ENCODE results near the gene KIF1C.

Gene KIF1C

DNA sequence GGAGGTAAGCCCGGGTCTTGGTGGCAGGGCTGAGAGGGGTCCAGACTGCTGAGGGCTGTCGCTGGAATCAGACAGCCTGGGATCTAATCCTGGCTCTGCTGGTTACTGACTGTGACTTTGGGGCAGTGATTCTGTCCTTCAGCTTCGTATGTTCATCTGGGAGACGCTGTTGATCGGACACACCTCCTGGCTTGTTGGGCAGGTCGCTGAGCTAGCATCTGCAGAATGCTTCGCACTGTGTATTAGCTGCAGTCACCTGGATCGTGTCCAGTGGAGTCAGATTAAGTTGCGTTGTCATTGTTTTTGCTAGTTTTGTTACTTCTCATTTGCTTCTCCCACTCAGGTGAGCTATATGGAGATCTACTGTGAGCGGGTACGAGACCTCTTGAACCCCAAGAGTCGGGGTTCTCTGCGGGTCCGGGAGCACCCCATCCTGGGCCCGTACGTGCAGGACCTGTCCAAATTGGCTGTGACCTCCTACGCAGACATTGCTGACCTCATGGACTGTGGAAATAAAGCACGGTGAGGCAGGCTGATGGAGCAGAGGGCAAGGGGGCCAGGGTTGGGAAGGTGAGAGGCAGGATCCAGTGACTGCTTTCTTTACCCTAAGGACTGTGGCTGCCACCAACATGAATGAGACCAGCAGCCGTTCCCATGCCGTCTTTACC lies 4.5 kb downstream of the KIF1C start:
- DNase-seq (ENCODE audit: low read depth): no peak
- TF ChIP-seq, protein P1, sequence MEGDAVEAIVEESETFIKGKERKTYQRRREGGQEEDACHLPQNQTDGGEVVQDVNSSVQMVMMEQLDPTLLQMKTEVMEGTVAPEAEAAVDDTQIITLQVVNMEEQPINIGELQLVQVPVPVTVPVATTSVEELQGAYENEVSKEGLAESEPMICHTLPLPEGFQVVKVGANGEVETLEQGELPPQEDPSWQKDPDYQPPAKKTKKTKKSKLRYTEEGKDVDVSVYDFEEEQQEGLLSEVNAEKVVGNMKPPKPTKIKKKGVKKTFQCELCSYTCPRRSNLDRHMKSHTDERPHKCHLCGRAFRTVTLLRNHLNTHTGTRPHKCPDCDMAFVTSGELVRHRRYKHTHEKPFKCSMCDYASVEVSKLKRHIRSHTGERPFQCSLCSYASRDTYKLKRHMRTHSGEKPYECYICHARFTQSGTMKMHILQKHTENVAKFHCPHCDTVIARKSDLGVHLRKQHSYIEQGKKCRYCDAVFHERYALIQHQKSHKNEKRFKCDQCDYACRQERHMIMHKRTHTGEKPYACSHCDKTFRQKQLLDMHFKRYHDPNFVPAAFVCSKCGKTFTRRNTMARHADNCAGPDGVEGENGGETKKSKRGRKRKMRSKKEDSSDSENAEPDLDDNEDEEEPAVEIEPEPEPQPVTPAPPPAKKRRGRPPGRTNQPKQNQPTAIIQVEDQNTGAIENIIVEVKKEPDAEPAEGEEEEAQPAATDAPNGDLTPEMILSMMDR (IDR thresholded peaks at IDR 0.05; ENCODE audit: control insufficient read depth, extremely low read depth, insufficient read depth): no peak
- no peak overlapping the region for H3K4me3 ChIP-seq (ENCODE audit: low read depth, low read length)

DNA sequence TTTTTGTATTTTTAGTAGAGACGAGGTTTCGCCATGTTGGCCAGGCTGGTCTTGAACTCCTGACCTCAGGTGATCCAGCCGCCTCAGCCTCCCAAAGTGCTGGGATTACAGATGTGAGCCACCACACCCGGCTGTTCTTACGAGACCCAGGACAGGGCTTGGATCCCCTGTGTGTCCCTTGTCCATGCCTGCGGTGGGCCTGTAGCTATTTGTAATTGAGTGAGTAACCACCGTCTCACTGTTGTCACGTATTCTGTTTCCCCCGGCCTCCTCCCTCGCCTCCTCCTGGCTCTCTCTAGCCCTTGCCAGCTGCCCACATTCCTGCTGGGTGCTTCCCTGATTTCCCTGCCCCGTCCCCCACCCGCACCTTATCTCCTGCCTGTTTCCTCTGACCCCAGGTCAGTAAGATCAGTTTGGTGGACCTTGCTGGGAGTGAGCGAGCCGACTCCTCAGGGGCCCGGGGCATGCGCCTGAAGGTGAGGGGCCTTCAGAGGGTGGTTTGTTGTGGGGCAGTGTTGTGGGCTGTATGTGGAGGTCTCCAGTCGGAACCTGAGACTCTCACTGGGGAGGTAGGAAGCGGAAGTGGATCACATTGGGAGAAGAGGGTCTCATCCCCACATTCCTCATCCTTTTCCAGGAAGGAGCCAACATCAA lies 5.6 kb downstream of the KIF1C start:
- TF ChIP-seq, protein P1 (IDR thresholded peaks at IDR 0.05; ENCODE audit: control insufficient read depth, extremely low read depth, insufficient read depth): no peak
- H3K4me3 ChIP-seq (ENCODE audit: low read depth, low read length): no peak overlapping the region
- no peak for DNase-seq (ENCODE audit: low read depth)

DNA sequence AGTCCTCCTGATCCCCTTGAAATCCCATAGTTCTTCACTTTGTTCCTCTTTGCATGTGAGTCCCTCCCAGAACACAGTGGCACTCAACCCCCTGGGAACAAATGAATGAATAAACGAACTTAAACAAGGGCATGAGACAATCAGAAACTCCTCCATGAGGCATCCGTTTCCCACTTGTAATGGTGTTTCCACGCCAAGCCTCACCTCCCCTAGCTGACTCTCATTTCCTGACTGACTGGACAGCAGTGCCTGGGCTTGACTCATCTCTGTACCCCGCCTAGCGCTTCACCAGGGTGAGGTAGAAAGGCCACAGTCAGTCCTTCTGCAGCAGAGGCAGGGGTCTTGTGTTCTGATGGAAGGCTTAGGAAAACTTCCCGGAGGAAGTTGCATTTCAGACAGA lies 14.2 kb downstream of the KIF1C start:
- TF ChIP-seq, protein P1 (IDR thresholded peaks at IDR 0.05; ENCODE audit: control insufficient read depth, extremely low read depth, insufficient read depth): no peak
- H3K4me3 ChIP-seq (ENCODE audit: low read depth, low read length): no peak overlapping the region
- DNase-seq (ENCODE audit: low read depth): no peak

DNA sequence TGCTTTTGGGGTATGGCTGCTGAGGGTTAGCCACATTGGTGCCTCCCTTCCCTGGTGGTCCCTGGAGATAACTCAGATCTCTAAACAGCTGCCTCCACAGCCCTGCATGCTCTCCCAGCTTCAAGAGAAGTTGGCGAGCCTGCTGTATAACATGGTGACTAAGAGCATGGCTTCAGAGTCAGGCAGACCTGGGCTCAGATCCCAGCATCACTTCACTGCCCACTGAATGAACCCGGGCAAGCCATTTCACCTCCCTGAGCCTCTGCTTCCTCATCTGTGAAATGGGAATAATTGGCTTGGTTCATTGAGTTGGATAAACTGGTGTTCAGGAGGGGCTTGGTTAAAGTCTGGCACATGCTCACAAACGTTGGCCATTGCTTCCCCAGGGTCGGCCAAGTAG lies 16.6 kb downstream of the KIF1C start:
- DNase-seq (ENCODE audit: low read depth): no peak
- TF ChIP-seq, protein P1 (IDR thresholded peaks at IDR 0.05; ENCODE audit: control insufficient read depth, extremely low read depth, insufficient read depth): no peak
- no peak overlapping the region for H3K4me3 ChIP-seq (ENCODE audit: low read depth, low read length)

DNA sequence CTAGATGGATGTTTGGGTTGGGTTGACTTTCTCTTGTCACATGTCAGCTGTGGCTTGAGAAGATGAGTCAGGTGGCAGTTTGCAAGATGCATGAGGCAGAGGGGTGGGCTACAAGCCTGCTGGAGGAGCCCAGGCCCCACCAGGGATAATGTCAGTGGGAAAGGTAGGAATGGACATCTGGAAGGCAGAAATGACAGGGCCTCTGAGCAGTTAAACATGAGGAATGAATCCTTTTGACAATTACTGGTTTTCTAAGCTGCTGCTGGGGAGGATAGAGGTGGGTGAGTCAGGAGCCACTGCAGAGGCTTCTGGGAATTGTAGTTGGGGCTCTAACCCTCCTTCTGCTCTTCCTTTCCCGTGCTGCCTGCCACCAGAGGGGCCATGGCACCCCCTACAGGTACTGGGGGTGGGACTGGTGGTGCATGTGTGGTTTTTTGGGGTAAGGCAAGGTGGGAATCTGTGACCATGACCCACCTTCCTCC lies 21.8 kb downstream of the KIF1C start:
- no peak overlapping the region for H3K4me3 ChIP-seq (ENCODE audit: low read depth, low read length)
- TF ChIP-seq, protein P1 (IDR thresholded peaks at IDR 0.05; ENCODE audit: control insufficient read depth, extremely low read depth, insufficient read depth): no peak
- DNase-seq (ENCODE audit: low read depth): no peak

DNA sequence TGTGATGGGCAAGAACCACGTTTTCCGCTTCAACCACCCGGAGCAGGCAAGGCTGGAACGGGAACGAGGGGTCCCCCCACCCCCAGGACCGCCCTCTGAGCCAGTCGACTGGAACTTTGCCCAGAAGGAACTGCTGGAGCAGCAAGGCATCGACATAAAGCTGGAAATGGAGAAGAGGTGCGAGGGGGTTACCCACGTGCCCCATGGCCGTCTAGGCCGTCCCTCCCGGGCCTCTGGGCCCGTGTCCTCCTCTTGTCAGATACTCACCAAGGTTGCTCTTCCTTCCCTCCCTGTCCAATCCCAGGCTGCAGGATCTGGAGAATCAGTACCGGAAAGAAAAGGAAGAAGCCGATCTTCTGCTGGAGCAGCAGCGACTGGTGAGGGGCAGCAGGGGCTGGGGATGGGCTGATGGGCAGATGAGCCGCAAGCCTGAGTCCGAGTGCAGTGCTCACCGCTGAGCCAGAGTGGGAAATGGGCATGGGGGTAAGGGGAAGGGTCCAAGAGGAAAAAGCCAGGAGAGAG lies 22.8 kb downstream of the KIF1C start:
- TF ChIP-seq, protein P1 (IDR thresholded peaks at IDR 0.05; ENCODE audit: control insufficient read depth, extremely low read depth, insufficient read depth): no peak
- H3K4me3 ChIP-seq (ENCODE audit: low read depth, low read length): no peak overlapping the region
- no peak for DNase-seq (ENCODE audit: low read depth)
